ENCODE data around the gene SBSN.

SBSN gene

GRCh38 chr19:35528218-35529038 is at the start of gene SBSN:
SBSN (minus strand) TSS chr19:35528311; CDS start chr19:35528281, 30 bp downstream.
- TF ChIP-seq, protein P1, sequence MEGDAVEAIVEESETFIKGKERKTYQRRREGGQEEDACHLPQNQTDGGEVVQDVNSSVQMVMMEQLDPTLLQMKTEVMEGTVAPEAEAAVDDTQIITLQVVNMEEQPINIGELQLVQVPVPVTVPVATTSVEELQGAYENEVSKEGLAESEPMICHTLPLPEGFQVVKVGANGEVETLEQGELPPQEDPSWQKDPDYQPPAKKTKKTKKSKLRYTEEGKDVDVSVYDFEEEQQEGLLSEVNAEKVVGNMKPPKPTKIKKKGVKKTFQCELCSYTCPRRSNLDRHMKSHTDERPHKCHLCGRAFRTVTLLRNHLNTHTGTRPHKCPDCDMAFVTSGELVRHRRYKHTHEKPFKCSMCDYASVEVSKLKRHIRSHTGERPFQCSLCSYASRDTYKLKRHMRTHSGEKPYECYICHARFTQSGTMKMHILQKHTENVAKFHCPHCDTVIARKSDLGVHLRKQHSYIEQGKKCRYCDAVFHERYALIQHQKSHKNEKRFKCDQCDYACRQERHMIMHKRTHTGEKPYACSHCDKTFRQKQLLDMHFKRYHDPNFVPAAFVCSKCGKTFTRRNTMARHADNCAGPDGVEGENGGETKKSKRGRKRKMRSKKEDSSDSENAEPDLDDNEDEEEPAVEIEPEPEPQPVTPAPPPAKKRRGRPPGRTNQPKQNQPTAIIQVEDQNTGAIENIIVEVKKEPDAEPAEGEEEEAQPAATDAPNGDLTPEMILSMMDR (IDR thresholded peaks at IDR 0.05; ENCODE audit: extremely low read depth, missing control alignments): no peak
- DNase-seq (ENCODE audit: low spot score): no peak

DNA sequence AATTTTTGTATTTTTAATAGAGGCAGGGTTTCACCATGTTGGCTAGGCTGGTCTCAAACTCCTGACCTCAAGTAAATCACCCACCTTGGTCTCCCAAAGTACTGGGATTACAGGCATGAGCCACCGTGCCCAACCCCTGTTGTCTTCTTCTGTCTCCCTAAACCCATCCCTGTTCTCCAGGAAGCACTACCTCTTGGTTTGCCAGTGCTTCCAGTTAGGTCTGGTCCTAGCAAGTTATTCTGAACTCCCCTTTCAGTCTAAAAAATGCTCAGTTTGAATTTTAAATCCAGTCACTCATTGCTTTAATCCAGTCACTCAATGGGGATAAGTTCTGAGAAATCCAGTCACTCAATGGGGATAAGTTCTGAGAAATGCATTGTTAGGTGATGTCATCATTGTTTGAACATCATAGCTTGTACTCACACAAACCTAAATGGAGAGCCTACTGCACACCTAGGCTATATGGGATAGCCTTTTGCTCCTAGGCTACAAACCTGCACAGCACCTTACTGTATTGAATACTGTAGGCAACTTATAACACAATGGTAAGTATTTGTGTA is 43.4 kb upstream of the SBSN start:
- TF ChIP-seq, protein P1 (IDR thresholded peaks at IDR 0.05; ENCODE audit: extremely low read depth, missing control alignments): no peak
- no peak for DNase-seq (ENCODE audit: low spot score)

DNA sequence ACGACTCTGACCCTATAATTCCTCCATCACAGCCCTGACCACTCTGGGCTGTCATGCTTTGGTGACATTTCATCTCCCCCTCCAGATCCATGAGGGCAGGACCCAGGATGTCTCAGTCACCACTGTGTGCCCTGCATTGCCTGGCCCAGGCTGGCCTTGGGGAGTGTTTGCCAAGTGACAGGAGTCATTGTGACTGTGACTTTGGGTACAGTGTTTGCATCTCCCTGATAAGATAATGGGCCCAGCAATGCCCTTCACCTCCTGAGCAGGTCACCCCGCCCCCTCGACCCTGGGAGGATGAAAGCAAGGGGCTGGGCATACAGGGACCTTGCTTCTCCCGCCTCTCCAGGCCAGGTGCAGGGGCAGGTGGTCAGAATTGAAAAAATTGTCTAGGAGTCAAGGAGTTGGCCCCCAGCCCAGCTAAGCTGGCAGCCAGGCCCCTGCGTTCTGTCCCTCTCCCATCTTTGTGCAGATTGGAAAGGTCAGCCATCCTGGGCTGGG is 41.2 kb upstream of the SBSN start:
- no peak for DNase-seq (ENCODE audit: low spot score)
- TF ChIP-seq, protein P1 (IDR thresholded peaks at IDR 0.05; ENCODE audit: extremely low read depth, missing control alignments): no peak

DNA sequence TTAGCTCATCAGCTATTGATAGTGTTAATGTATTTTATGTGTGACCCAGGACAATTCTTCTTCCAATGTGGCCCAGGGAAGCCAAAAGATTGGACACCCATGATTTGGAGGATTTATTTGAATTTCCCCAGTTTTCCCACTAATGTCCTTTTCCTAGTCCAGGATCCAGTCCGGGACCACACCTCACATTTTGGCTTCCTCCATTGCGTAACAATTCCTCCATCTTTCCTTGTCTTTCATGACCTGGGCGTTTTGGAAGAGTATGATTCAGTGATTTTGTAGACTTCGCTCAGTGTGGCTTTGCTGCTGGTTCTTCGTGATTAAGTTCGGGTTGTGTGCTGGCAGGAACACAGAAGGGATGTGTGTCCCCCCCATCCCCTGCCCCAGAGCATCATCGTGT is 38.6 kb upstream of the SBSN start:
- DNase-seq (ENCODE audit: low spot score): no peak
- TF ChIP-seq, protein P1 (IDR thresholded peaks at IDR 0.05; ENCODE audit: extremely low read depth, missing control alignments): no peak

DNA sequence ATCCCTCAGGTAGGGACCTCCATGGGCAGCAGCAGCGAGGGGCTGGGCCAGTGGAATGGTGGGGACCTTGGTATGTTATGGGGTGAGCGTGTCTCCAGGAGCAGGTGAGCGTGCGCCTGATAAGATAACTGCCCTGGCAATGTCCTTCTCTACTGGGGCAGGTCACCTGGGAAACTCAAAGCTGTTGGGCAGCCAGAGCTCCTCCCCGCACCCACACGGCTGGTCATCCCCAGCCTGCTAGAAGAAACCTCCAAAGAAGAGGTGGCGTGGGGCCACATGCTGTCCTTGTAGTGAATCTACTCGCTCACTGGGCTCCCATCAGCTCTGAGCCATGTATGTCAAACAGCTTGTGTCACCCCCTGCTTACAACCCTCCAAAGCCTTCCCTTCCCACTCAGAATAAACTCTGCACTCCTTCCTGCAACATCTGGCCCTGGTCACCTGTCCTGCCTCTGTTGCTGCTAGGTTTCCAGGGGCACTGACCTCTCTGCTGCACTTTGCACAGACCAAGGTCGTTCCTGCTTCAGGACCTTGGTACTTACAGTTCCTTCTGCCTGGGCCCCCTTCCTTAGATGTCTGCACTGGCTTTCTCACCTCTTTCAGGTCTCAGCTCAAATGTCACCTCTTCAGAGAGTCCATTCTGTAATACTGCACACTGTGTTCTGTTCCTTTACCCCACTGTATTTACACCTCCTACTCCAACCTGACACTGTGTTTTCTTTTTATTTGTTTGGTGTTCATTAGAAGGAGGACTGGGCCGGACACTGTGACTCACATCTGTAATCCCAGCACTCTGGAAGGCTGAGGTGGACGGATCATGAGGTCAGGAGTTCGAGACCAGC is 37.1 kb upstream of the SBSN start:
- no peak for DNase-seq (ENCODE audit: low spot score)
- TF ChIP-seq, protein P1 (IDR thresholded peaks at IDR 0.05; ENCODE audit: extremely low read depth, missing control alignments): no peak

DNA sequence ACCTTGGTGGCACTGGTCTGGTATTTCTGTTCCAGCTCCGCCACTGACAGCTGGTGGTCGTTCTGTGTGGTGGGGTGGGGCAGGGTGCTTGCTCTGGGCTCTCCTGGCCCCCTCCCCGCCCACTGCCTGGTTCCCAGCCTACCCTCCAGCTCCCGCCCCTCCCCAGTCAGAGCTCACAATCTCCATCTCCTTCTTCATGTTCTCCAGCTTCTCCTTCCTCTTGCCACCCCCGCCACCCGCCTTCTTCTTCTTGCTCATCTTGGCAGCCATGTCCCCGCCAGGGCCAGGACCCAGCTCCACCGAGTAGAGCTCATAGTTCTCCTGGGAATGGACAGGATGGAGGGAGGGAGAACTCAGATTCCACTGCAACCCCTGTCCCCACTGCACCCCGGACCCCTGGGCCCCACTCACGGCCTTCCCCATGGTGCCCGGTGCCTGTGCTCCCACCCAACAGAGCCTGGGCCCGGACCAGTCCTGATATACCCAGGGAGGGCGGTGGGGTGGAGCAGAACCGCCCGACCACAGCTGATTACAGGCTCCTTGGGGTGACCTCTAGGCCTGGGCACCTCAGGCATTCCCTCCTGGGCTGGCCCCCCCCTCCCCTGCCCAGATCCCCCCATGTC is 35.2 kb upstream of the SBSN start, which contains the start of gene ATP4A:
Gene ATP4A (minus strand): TSS at position 452 of the 623 bp plus-strand sequence. CDS start 29 bp downstream, at position 423.
- TF ChIP-seq, protein P1 (IDR thresholded peaks at IDR 0.05; ENCODE audit: extremely low read depth, missing control alignments): no peak
- DNase-seq (ENCODE audit: low spot score): no peak
